NCI-H2227 (cell line): ENCODE measurements around the gene YTHDF1.
"Not testable (repeated sequence)": the region's sequence is repeated elsewhere in the genome, so short reads cannot be mapped to it uniquely, and the experiment has no call there.

Source experiments
- DNase-seq: peaks from one replicate; lab custom pipeline; 2025; ENCODE audit not compliant: unreplicated experiment; lab: John Stamatoyannopoulos, UW

The YTHDF1 gene

DNA sequence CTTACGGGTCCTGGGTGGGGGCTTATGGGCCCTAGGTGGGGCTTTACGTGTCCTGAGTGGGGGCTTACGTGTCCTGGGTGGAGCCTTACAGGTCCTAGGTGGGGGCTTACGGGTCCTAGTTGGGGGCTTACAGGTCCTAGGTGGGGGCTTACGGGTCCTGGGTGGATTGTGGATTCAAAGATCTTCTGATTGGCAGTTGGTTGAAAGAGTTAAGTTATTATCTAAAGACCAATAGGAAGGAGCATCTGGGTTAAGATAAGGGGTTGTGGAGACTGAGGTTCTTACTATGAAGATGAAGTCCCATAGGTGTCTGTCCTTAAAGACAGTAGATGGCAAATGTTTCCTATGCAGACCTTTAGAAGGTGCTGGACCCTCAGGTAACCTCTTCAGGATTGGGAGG is 11.3 kb upstream of the YTHDF1 start:
- no peak for DNase-seq

DNA sequence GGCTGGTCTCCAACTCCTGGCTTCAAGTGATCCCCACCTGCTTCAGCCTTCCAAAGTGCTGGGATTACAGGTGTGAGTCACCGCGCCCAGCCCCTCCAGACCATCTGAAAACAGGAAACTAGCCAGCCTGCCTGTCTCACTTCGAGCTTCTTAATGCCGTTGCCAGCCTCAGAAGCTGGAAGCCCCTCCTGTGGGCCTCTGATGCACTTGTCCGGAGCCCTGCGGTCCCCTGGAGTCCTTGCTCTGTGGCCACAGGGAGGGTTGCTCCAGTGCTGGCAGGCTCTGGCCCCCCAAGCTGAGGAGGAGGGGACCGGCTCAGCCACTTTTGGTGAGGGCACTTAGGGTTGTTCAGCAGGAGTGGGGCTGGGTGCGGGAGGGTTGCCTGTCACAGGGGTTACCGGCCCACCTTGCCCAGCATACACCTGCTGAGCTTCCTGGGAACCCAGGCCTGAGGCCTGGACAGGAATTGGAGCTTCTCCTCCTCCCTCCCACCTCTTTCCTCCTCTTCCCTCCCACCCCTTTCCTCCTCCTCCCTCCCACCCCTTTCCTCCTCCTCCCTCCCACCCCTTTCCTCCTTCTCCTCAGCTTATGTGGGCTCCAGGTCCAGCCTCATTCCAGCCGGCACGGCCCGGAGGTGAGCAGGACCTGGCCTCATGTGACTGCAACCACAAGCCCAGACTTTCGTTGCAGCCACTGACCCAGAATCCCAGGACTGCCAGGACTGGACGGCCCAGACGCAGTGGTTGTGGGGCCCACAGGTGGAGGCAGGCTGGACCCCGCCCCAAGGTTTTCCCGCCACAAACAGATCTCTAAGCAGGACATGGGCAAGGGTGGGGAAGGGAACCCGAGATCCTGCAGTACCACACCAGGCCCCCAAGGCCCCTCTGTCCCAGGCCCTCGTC is 10.4 kb upstream of the YTHDF1 start:
- no peak for DNase-seq

DNA sequence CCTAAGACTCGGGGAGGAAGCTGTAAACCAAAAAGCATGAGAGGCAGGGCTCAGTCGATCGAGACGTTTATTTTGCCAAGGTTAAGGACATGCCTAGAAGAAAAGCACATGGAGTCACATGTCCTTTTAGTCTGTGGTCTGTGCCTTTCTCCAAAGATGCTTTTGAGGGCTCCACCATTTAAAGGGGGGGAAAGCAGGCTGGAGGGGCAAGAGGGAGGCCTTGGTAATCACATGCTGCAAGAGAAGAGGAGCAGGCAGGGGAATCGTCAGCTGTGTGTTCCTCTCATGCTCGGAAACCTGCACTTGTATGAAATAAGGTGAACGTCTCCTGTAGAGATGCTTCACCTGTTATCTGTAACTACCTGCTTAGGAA is 9.1 kb upstream of the YTHDF1 start:
- peak; percentile 44 for DNase-seq

DNA sequence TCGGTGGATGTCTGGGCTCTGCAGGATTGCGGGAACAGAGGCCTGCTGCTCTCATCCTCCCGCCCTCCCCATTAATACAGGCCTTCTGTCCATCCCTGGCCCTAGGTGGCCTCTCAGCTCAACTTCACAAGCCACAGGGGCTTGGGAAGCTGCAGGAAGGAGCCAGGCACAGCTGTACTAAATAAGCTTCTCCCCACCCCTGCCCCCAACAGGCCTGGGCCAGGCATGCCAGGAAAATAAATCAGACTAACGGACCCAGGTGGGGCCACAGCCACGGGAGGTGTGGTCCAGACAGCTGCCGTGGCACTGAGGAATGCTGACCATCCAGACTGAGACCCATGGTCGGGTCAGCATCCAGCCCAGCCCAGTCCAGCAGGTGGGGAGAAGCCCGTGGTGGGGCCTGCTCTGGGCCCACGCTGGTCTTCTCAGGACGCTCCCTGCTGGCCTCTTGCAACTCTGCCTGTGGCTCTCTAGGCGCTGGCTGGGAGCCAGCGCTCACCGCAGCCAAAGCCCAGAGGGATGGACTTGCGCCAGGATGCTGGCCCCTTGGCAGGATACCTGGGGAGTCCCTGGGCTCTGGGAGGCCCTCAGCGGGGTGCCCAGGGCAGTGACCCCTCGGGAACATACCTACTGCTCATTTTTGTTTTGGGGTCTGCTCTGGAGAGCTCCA is 8.6 kb upstream of the YTHDF1 start:
- DNase-seq = peak; percentile 73

DNA sequence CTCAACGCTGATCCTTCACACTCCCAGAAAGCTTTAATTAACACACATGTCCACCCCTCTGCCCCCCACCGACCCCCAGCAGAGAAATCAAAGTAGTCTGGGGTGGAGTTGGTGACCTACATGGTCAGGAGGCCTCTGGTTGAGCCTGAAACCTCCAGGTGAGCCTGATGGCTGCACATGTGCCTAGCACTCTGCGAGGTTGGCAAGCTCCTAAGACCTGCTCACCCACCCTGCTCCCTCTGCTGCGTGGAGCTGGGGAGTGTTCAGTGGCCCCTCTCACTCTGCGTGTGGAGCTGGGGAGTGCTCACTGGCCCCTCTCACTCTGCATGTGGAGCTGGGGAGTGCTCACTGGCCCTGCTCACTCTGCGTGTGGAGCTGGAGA is 7.9 kb upstream of the YTHDF1 start:
- no peak for DNase-seq

DNA sequence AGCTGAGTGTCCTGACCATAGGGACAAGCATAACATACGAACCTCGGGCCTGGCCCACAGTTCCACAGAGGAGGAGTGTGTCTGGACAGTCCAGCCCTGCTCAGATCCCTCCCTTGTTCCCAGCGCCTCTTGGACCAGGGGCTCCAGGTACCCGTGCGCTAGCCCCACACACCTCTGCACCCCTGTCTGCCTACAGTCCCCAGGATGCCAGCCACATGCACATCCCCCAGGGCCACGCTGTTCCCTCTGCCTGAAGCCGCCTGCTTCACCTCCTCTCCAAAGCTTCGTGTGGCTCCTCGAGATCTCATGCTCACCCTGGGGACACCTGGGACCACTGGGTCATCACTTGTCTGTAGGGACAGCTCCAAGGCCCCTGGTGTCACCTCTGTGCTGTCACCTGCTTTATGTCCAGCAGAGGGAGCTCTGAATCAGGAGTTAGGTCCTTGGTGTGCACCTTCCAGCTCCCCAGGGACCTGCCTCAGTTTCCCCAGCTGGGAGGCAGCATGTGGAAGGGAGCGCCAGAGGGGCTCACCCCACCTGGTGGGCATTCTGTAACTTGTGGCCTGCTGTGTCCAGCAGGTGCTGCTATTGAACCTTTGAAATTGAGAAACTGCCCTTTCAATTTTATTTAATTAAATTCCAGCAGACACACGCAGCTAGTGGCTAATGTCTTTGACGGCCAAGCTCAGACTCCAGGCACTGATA is 7.3 kb upstream of the YTHDF1 start:
- peak; percentile 71 for DNase-seq

DNA sequence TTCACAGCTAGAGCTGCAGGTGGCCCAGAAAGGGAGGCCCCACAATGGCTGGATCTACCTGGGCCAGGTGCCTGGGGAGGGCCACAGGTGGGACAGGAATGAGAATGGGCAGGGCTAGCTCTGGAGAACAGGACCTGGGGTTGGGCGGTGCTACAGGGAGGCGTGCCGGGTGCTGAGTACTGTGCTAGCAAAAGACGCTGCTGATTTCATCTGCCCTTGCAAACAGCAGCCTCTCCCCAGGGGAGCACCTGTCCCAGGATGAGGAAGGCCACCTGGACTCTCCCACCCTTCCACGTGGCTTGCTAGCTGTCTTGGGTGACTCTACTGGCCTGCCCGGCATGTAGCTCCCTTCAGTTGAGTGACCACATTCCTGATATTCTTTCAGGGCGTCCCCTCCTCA is 6.6 kb upstream of the YTHDF1 start:
- DNase-seq = no peak

DNA sequence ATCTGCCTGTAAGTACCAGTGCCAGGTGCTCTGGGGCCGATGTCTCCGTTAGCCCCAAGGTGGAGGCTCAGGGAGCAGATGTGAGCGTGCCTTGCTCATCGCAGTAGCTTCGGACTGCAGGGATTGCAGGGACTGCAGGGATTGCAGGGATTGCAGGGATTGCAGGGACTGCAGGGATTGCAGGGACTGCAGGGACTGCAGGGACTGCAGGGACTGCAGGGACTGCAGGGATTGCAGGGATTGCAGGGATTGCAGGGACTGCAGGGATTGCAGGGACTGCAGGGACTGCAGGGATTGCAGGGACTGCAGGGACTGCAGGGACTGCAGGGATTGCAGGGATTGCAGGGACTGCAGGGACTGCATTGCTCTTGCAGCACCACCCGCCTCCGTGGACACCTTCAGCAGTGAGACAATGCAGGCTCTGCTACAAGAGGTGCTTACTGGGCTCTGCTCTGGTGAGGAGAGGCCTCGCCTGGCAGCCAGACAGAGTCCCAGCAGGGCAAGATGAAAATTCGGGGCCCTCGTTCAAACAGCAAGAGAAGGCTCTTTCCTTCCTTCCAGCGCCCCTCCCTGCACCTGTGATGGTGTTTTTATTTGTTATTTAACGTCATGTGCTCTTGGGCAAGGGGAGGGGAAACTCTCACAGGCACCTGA is 5.6 kb upstream of the YTHDF1 start:
- not testable (repeated sequence) for DNase-seq

DNA sequence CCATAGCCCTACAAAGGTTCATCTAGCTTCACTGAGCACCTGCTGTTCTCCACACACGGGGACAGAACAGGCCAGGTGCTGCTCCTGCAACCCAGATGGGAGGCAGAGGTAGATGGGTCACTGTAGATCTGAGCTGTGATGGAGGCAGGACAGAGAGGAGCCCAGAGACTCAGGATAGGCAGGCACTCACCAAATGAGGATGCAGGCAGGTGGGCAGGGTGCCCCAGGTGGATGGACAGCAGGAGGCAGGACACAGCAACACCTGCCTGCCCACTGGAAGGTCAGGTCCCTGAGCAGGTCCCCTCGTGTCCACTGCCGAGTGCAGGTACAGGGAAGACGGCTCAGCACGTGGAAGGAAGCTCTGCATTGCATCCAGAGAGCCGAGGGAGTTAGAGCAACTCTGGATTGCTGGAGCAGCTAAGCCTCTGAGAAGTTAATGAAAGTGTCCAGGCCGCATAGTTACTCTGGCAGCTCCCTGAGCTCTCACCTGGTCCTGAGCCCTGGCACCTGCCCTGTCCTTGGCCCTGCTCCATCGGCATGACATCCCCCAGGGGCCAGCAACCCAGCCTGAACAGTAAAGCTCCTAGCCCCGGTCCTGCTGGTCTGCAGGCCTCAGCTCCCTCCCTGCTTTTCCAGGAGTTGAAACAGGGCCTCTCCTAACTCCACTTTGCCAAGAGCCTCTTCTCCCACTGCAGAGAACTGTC is 4.9 kb upstream of the YTHDF1 start:
- DNase-seq = no peak

DNA sequence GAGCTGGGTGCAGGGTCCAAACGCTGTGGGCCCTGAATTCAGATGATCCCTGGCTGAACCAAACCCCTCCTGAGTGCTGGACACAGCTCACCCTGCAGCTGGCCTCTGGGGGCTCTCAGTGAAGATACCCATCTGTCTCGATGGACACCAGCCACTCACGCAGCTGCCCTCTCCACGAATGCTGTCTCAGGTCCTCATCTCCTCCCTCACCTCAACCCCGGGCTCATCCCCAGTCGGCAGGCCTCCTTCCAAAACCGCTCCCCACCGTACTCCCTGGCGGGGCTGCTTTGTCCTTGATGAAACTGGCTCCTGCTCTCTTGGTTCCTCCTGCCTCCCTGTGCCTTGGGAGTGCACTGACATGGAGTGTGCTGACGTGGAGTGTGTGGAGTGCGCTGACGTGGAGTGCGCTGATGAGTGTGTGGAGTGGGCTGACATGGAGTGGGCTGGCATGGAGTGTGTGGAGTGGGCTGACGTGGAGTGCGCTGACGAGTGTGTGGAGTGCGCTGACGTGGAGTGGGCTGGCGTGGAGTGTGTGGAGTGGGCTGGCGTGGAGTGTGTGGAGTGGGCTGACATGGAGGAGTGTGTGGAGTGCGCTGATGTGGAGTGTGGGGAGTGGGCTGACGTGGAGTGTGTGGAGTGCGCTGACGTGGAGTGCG is 4.1 kb upstream of the YTHDF1 start:
- no peak for DNase-seq

DNA sequence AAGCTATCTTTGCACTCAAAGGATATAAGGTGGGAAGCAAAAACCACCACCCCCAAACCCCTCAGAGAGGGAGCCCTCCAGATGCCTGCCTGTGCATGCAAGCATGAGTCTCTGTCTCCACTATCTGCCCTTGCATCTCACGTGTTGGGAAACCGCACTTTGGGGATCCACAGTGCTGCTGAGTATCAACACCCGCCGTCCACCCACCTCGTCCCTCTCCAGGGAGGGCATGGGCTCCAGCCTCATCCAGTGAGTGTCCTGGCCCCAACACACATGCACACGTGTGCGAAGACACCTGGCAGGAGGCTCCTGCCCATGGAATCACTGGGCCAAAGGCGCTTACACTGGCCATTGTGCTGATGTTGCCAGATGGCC is 3.5 kb upstream of the YTHDF1 start:
- no peak for DNase-seq

DNA sequence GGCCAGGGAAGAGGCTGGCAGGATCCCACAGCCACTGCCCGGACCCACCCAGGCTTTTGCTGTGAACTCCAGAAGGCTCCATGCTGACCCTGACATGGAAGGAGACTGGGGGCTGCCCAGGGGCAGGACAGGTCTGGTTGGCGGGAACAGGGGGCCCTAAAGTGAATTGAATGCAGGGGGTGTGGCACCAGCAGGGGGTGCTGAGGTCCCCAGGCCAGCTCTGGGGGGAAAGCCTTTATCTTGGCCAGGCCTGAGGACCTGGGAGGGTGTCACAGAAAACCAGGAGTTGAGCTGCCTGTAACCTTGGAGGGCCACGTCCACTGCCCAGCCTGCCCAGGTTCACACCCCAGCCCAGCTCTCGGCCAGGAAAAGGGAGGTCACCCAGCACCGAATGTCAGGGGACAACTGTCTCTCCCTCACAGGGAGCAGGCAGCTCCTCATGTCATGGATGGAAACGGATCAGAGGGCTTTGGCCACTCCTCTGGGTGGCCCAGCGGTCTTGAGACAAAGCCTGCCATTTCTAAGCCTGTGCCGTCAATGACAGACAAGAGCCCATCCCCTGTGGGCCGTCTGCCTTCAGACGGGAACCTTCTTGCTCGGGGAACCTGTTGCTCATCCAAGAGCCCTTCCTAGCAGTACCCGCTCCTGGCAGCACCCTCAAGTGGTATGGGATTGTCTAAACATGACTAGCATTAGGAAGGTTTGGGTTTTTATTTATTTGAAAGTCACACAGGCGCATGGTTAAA is 2.9 kb upstream of the YTHDF1 start:
- DNase-seq = no peak

DNA sequence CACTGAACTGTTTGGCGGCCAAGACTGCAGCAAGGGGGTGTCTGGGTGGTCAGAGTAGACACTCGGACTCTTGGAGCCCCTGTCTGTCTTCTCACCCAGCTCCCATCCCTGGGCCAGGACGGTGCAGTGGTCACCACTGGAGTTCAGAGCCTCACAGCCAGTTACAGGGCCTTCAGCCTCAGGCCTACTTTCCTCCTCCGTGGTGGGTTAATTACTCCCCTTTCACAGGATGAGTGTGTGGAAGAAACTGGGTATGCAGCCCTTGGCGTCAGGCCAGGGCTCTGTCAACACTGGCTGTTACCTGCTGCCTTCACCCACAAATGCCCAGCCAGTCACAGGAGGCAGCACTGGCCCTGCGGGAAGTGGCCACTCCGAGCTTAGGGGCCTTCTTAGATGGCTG is 1.8 kb upstream of the YTHDF1 start:
- DNase-seq = peak; percentile 64

DNA sequence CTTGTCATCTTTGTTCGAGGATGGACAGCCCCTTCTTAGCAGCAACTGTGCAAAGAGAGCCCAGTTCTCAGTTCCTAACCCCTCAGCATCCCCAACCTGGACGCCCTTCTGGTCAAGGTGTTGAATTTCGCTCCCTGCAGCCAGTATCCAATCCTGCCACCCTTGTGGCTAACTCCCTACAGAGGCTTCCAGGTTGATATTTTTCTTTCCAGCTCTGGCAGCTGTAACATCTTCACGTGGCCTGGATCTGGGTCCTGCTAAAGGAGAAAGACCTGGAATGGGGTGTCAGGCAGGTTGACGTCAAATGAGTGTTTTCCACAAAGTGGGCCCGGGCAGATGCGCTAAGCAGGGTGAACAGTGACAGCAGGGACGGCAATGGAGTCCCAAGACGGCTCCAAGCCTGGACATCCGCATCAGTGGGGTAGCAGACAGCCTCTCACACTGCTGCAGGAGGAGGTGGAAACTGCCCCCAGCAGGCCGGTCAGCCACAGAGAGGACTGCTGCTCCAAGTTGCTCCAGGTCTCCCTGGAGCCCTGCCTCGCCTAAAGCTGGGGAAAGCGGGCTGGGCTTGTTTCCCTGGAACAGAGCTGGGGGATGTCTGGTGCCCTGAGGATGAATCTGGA is 1.0 kb upstream of the YTHDF1 start:
- DNase-seq = no peak

DNA sequence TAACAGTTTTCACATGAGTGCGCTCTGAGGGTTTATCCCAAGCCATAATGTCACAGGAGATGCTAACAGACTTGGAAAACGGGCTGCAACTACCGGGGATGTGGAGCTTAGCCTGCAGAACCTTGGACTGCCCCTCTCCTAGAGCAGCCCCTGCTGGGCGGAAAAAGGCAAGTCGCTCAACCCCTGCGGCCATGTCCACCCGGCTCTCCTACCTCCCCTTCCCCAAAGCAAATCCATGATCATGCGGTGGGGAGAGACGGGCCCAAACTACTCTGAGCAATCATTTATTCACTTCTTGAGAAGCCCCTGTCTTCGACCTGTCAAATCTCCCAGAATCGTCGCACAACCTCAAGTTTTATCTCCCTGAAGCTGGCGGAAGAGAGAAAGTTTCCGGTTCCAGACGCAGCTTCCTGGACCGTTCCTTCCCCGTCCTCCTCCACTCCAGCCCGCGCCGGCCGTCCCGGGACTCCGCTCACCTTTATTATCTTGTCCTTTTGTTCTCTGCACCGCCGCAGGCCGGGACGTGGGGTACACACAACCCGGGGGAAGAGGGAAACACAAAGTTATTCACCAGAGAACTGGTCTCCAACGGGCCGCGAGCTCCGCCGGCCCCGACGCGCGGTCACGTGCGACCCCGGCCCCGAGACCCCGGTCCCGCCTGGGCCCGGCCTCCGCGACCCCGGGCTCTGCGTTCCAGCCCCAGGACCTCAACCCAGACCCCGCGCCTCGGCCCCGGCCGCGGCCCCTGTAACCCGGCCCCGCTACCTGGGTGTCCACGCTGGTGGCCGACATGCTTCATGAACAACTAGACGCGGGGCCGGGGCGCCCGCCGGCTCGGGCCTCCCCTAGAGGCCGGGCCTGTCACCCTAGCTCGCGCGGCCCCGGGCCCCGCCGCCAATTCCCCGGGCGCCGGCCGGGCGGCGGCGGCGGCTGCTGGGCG is 560 bp downstream of the YTHDF1 start:
- peak; percentile 59 for DNase-seq

DNA sequence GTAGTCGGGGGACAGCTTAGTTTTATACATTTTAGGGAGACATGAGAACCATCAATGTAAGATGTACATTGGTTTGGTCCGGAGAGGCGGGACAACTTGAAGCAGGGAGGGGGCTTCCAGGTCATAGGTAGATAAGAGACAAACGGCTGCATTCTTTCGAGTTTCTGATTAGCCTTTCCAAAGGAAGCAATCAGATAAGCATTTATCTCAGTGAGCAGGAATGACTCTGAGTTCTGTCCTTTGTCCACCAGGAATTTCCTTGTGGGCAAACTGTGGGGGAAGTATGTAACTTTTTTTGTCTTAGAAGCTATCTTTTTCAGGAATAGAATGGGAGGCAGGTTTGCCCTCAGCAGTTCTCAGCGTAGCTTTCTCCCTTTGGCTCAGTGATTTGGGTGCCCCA is 1.4 kb downstream of the YTHDF1 start:
- no peak for DNase-seq

DNA sequence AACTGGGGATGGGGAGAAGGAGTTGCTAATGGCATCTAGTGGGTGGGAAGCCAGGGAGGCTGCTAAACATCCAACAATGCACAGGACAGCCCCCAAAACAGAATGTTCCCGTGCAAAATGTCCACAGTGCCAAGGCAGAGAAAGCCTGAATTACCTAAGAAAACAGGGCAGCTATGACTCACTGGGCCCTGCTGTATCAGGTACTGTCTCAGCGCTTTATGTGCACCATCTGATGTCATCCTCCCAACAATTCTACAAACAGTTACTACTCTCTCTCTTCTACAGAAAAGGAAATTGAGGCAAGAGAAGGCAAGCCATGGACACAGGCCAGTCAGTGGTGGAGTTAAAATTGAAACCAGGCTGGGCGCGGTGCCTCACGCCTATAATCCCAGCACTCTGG is 3.1 kb downstream of the YTHDF1 start:
- DNase-seq = no peak

DNA sequence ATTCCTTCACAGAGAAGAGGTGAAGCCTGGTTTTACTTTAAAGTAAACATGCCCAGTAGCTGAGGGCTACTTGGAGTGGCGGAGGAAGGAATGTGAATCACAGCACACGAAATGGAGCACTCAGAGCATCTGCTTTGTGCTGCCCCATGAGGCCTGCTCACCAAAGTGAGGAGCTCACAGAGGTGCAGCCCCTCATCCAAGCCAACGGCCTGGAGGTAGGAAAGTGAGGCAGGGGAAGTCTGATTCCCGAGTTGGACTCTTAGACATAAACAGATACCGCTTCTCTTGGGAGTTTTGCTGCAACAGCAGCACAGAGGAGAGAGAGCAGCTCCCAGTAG is 3.6 kb downstream of the YTHDF1 start:
- no peak for DNase-seq
